A549 (cell line): ENCODE results near the gene AKR1C8.

Experiments used
- BHLHE40 ChIP-seq: IDR thresholded peaks from 2 replicates; pipeline ENCODE4 v1.6.1; 2012; ENCODE audit warnings: low read depth, low read length, inconsistent platforms
- HDAC2 ChIP-seq: fragments of 200-600 bp; sonication (generic); IDR thresholded peaks from 2 replicates; pipeline ENCODE4 v1.6.1; 2016
- NPAS2 ChIP-seq: fragments of 250-450 bp; sonication (Bioruptor Pico); IDR thresholded peaks from 2 replicates; pipeline ENCODE4 v1.8.0; 2022; ENCODE audit warnings: mild to moderate bottlenecking, moderate library complexity, borderline replicate concordance
- POLR2A ChIP-seq: IDR thresholded peaks from 2 replicates; pipeline ENCODE4 v1.6.1; 2012; ENCODE audit warnings: mild to moderate bottlenecking, low read length
- RAD21 ChIP-seq, 2 experiments: fragments of >200 bp in 1 of 2; sonication (Bioruptor Twin) in 1 of 2; formaldehyde crosslinking in 1 of 2; IDR thresholded peaks in 1 of 2; conservative IDR thresholded peaks in 1 of 2; 2 replicates in 1 of 2; 3 replicates in 1 of 2; pipeline ENCODE4 v1.6.1; 2012 to 2018; ENCODE audit warnings: inconsistent platforms in 1 of 2
- RNF2 ChIP-seq: fragments of 200-600 bp; sonication (generic); IDR thresholded peaks from 2 replicates; pipeline ENCODE4 v1.6.1; 2016; ENCODE audit warnings: low read depth, mild to moderate bottlenecking, antibody characterized with exemption, moderate library complexity, borderline replicate concordance
- TF ChIP-seq, protein P1 (sequence below): fragments of 200-600 bp; sonication (generic); IDR thresholded peaks from 2 replicates; pipeline ENCODE4 v1.6.1; 2016; ENCODE audit warnings: antibody characterized with exemption, mild to moderate bottlenecking, moderate library complexity
- TF ChIP-seq, protein P2 (sequence below): fragments of >200 bp; sonication (Bioruptor Twin); formaldehyde crosslinking; IDR thresholded peaks from 3 replicates; pipeline ENCODE4 v1.5.1; 2016
- TF ChIP-seq, protein P3 (sequence below): IDR thresholded peaks from 2 replicates; pipeline ENCODE4 v1.6.1; 2012

DNA sequence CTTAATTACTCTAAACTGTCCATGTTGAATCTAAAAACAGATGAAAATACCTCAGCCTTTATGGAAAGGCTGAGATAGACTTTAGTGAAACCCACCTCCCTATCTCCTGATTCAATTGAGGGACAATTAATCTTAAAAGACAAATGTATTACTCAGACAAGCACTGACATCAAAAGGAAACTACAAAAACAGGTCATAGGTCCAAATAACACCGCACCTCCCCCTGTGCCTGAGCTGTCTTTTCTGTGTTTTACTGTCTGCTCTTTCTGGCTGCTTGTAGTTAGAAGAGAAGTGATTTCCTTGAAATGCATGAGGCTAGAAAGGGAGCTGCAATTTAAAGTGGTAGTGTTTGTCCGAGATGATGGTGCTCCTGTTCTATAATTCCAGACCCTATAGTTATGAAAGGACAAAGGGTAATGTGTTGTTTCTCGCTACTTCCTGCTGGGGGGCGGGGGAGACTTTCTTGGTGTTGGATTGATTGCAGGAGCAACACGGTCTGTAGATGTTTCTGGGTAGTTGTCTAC is 16.0 kb downstream of the AKR1C8 start:
- TF ChIP-seq, protein P1, sequence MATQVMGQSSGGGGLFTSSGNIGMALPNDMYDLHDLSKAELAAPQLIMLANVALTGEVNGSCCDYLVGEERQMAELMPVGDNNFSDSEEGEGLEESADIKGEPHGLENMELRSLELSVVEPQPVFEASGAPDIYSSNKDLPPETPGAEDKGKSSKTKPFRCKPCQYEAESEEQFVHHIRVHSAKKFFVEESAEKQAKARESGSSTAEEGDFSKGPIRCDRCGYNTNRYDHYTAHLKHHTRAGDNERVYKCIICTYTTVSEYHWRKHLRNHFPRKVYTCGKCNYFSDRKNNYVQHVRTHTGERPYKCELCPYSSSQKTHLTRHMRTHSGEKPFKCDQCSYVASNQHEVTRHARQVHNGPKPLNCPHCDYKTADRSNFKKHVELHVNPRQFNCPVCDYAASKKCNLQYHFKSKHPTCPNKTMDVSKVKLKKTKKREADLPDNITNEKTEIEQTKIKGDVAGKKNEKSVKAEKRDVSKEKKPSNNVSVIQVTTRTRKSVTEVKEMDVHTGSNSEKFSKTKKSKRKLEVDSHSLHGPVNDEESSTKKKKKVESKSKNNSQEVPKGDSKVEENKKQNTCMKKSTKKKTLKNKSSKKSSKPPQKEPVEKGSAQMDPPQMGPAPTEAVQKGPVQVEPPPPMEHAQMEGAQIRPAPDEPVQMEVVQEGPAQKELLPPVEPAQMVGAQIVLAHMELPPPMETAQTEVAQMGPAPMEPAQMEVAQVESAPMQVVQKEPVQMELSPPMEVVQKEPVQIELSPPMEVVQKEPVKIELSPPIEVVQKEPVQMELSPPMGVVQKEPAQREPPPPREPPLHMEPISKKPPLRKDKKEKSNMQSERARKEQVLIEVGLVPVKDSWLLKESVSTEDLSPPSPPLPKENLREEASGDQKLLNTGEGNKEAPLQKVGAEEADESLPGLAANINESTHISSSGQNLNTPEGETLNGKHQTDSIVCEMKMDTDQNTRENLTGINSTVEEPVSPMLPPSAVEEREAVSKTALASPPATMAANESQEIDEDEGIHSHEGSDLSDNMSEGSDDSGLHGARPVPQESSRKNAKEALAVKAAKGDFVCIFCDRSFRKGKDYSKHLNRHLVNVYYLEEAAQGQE = no peak
- TF ChIP-seq BHLHE40 (no peak), RAD21 (conservative IDR thresholded peaks at IDR 0.05 in 1 of 2, IDR thresholded peaks at IDR 0.05 in 1 of 2) (no peak), HDAC2 (no peak), NPAS2 (CRISPR knock-in tag) (no peak), POLR2A (no peak), RNF2 (no peak)
- TF ChIP-seq, protein P2, sequence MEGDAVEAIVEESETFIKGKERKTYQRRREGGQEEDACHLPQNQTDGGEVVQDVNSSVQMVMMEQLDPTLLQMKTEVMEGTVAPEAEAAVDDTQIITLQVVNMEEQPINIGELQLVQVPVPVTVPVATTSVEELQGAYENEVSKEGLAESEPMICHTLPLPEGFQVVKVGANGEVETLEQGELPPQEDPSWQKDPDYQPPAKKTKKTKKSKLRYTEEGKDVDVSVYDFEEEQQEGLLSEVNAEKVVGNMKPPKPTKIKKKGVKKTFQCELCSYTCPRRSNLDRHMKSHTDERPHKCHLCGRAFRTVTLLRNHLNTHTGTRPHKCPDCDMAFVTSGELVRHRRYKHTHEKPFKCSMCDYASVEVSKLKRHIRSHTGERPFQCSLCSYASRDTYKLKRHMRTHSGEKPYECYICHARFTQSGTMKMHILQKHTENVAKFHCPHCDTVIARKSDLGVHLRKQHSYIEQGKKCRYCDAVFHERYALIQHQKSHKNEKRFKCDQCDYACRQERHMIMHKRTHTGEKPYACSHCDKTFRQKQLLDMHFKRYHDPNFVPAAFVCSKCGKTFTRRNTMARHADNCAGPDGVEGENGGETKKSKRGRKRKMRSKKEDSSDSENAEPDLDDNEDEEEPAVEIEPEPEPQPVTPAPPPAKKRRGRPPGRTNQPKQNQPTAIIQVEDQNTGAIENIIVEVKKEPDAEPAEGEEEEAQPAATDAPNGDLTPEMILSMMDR = no peak
- TF ChIP-seq, protein P3, sequence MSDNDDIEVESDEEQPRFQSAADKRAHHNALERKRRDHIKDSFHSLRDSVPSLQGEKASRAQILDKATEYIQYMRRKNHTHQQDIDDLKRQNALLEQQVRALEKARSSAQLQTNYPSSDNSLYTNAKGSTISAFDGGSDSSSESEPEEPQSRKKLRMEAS = no peak
